CD4-positive, alpha-beta T cell (primary cell): ENCODE results near the gene LAGE3. TPM values are rescaled to one million over a fixed set of nuclear protein-coding genes. Genes with fewer than 3 reads are reported as not detected.

ENCODE experiments used
- ATAC-seq: fragments of 200-7000 bp; cut with Tn5 transposase; one replicate; pipeline ENCODE4 v1.10.0; 2022; ENCODE audit warnings: mild to moderate bottlenecking; ENCODE audit not compliant: poor library complexity
- CTCF ChIA-PET: fragments of 350-600 bp; sonication (Branson Sonifier 250); formaldehyde crosslinking; loops from one replicate; lab custom pipeline; 2021; ENCODE audit warnings: antibody characterized with exemption, inconsistent platforms; lab: Charles Lee
- POLR2A ChIA-PET: fragments of 350-600 bp; sonication (Branson Sonifier 250); formaldehyde crosslinking; loops from one replicate; lab custom pipeline; 2021; ENCODE audit warnings: antibody characterized with exemption, inconsistent platforms; lab: Charles Lee
- DNase-seq, 14 experiments: peaks; one replicate each; pipeline ENCODE4 v3.0.0-alpha.2; 2013 to 2020; ENCODE audit warnings: mixed read lengths in 2 of 14
- H3K27ac ChIP-seq, 2 donors: one replicate each; pipeline versions ENCODE4 v1.5.1 to v1.7.0; 2013; ENCODE audit warnings: low read length in 2 of 2, low read depth in 1 of 2, mild to moderate bottlenecking in 1 of 2
- H3K27me3 ChIP-seq, 2 experiments: 1 replicate in 1 of 2; 2 replicates in 1 of 2; pipeline versions ENCODE4 v1.6.1 to v1.7.0; 2013; ENCODE audit warnings: low read length in 2 of 2, control low read depth in 1 of 2, mild to moderate bottlenecking in 1 of 2, moderate library complexity in 1 of 2; ENCODE audit not compliant: insufficient read depth in 2 of 2, control insufficient read depth in 1 of 2
- H3K36me3 ChIP-seq: one replicate; pipeline ENCODE4 v1.6.1; 2013; ENCODE audit warnings: low read length, control low read depth; ENCODE audit not compliant: insufficient read depth
- H3K4me1 ChIP-seq: one replicate; pipeline ENCODE4 v1.6.1; 2013; ENCODE audit warnings: low read length, control low read depth; ENCODE audit not compliant: insufficient read depth
- H3K4me3 ChIP-seq: one replicate; pipeline ENCODE4 v1.5.1; 2013; ENCODE audit warnings: mild to moderate bottlenecking, low read length, moderate library complexity
- H3K9me3 ChIP-seq, 2 experiments: 1 replicate in 1 of 2; 2 replicates in 1 of 2; pipeline versions ENCODE4 v1.6.1 to v1.7.0; 2013; ENCODE audit warnings: low read length in 2 of 2, mild to moderate bottlenecking in 2 of 2, control low read depth in 1 of 2, moderate library complexity in 1 of 2; ENCODE audit not compliant: control insufficient read depth in 1 of 2, insufficient read depth in 1 of 2
- H3K27ac Mint-ChIP-seq: one replicate; pipeline ENCODE4 v1.8.0; 2020; ENCODE audit warnings: mixed read lengths
- H3K27me3 Mint-ChIP-seq: one replicate; pipeline ENCODE4 v1.8.0; 2021; ENCODE audit warnings: mixed read lengths
- H3K36me3 Mint-ChIP-seq: one replicate; pipeline ENCODE4 v1.8.0; 2021; ENCODE audit warnings: low read depth, mixed read lengths
- H3K4me1 Mint-ChIP-seq: one replicate; pipeline ENCODE4 v1.8.0; 2021; ENCODE audit warnings: low read depth, mixed read lengths
- H3K4me3 Mint-ChIP-seq: one replicate; pipeline ENCODE4 v1.8.0; 2020; ENCODE audit warnings: mild to moderate bottlenecking, mixed read lengths
- H3K9me3 Mint-ChIP-seq: one replicate; pipeline ENCODE4 v1.8.0; 2020; ENCODE audit warnings: mixed read lengths
- CTCF ChIP-seq: fragments of 200-600 bp; IDR thresholded peaks from one replicate; pipeline ENCODE4 v1.8.0; 2022; ENCODE audit warnings: antibody characterized with exemption, mild to moderate bottlenecking
- intact Hi-C, 2 experiments: fragments of 100-400 bp; cut with DNase I in 1 of 2; cut with micrococcal nuclease in 1 of 2; formaldehyde crosslinking; loops; one replicate each; pipeline versions ENCODE4 v1.15.1 to v1.9.0; 2023 to 2025; cut with DNase I, micrococcal nuclease
- total RNA-seq, 174 experiments: library from RNA in 2 of 174; stranded (reverse) in 2 of 174; gene quantifications; one replicate each; pipeline ENCODE4 v1.2.3 and lab custom pipeline; 2021 to 2026

Gene LAGE3
- total RNA-seq, 2 experiments from 2014 or later, result 5.7 to 6.6 TPM

GRCh38 chrX:154509455-154509854 lies 30.4 kb upstream of the LAGE3 start:
- no peaks in the 10 kb centered on the region for H3K27me3 Mint-ChIP-seq
- intact Hi-C loops, result no loop called here
- ATAC-seq, result no peak

GRCh38 chrX:154508384-154508745 lies 29.3 kb upstream of the LAGE3 start:
- CTCF ChIA-PET, result no interaction called here
- POLR2A ChIA-PET, result no interaction called here
- intact Hi-C loops, result no loop called here

More at GRCh38 chrX:154509455-154509854, 30.4 kb upstream of the LAGE3 start:
- Mint-ChIP-seq H3K27ac (peak overlapping the region; percentile 36), H3K9me3 (no peaks in the 10 kb centered on the region), H3K4me1 (peaks cover 13% of the 10 kb centered on the region), H3K4me3 (no peak overlapping the region), H3K36me3 (peaks cover 20% of the 10 kb centered on the region)
- ChIA-PET POLR2A (no interaction called here), CTCF (no interaction called here)
- Histone ChIP-seq H3K9me3 (no peaks in the 10 kb centered on the region), H3K27ac (no peak overlapping the region), H3K4me3 (no peak overlapping the region), H3K36me3 (peaks cover 26% of the 10 kb centered on the region), H3K4me1 (peaks cover 27% of the 10 kb centered on the region), H3K27me3 (no peaks in the 10 kb centered on the region)
- DNase-seq, result no peak
- no peak for TF ChIP-seq CTCF

GRCh38 chrX:154507673-154508383 lies 28.7 kb upstream of the LAGE3 start:
- H3K4me1 Mint-ChIP-seq, result peaks cover 6% of the 10 kb centered on the region
- TF ChIP-seq CTCF, result no peak
- DNase-seq (no peak), ATAC-seq (no peak)
- peaks cover 16% of the 10 kb centered on the region for H3K4me1 ChIP-seq
- ChIA-PET CTCF (no interaction called here), POLR2A (no interaction called here)
- H3K4me3 Mint-ChIP-seq, result no peak overlapping the region
- no peaks in the 10 kb centered on the region for H3K27me3 ChIP-seq
- H3K9me3 Mint-ChIP-seq, result no peaks in the 10 kb centered on the region
- peaks cover 26% of the 10 kb centered on the region for H3K36me3 ChIP-seq
- intact Hi-C loops, result no loop called here
- H3K27me3 Mint-ChIP-seq, result no peaks in the 10 kb centered on the region
- H3K36me3 Mint-ChIP-seq, result peaks cover 15% of the 10 kb centered on the region
- no peak overlapping the region for H3K4me3 ChIP-seq
- no peak overlapping the region for H3K27ac ChIP-seq
- no peak overlapping the region for H3K27ac Mint-ChIP-seq
- no peaks in the 10 kb centered on the region for H3K9me3 ChIP-seq

More at GRCh38 chrX:154508384-154508745, 29.3 kb upstream of the LAGE3 start:
- no peak for DNase-seq
- peaks cover 26% of the 10 kb centered on the region for H3K36me3 ChIP-seq
- Mint-ChIP-seq H3K4me3 (no peak overlapping the region), H3K27ac (no peak overlapping the region), H3K27me3 (no peaks in the 10 kb centered on the region), H3K36me3 (peaks cover 15% of the 10 kb centered on the region), H3K9me3 (no peaks in the 10 kb centered on the region), H3K4me1 (peaks cover 6% of the 10 kb centered on the region)
- no peaks in the 10 kb centered on the region for H3K27me3 ChIP-seq
- no peak for ATAC-seq
- peaks cover 21% of the 10 kb centered on the region for H3K4me1 ChIP-seq
- no peaks in the 10 kb centered on the region for H3K9me3 ChIP-seq
- H3K4me3 ChIP-seq, result no peak overlapping the region
- no peak for TF ChIP-seq CTCF
- H3K27ac ChIP-seq, result no peak overlapping the region
